ENCODE measurements around the gene SIM2.

DNA sequence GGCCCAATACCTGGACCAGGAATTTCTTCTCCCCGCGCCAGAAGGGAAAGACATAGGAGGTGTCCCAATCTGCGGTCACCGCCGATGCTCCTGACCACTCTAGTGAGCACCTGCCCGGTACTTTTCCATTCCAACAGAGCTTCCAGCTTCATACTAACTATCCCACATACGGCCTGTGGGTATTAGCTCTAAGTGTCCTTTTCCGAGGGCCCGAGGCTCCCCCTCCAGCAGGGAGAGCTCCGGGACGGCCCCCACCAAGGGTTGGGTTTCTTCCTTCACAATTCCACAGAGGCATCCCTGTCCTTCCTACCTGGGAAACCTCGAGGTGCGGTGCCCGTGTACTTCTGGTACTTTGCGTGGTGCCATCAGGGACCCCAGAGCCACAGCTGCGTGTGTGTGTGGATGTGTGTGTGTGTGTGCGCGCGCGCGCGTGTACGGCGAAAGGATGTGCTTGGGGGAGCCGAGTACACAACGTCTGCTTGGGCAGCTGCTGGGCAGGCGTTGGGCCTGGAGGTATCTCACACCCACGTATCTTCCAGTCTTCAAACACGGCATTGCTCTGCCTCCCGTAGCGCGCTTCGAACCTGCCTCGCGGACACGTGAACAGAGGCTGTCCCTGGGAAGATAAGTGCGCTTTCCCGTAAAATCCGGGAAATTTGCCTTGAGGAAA is 2.4 kb upstream of the SIM2 start:
- TF ChIP-seq, protein P1, sequence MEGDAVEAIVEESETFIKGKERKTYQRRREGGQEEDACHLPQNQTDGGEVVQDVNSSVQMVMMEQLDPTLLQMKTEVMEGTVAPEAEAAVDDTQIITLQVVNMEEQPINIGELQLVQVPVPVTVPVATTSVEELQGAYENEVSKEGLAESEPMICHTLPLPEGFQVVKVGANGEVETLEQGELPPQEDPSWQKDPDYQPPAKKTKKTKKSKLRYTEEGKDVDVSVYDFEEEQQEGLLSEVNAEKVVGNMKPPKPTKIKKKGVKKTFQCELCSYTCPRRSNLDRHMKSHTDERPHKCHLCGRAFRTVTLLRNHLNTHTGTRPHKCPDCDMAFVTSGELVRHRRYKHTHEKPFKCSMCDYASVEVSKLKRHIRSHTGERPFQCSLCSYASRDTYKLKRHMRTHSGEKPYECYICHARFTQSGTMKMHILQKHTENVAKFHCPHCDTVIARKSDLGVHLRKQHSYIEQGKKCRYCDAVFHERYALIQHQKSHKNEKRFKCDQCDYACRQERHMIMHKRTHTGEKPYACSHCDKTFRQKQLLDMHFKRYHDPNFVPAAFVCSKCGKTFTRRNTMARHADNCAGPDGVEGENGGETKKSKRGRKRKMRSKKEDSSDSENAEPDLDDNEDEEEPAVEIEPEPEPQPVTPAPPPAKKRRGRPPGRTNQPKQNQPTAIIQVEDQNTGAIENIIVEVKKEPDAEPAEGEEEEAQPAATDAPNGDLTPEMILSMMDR (IDR thresholded peaks at IDR 0.05) = no peak
- no peak for TF ChIP-seq POLR2A (IDR thresholded peaks at IDR 0.05)
